B cell (primary cell): Measurements from ENCODE around the gene LSMEM2. TPM values are rescaled to one million over a fixed set of nuclear protein-coding genes. Genes with fewer than 3 reads are reported as not detected.
A peak's percentile ranks its signal among the peaks of the same experiment; 100 is the strongest.

ENCODE experiments used
- ATAC-seq: fragments of 200-7000 bp; cut with Tn5 transposase; one replicate; pipeline ENCODE4 v1.10.0; 2021; ENCODE audit warnings: low read depth, mild to moderate bottlenecking, moderate number of reproducible peaks, moderate library complexity
- CTCF ChIA-PET: fragments of 350-600 bp; sonication (Branson Sonifier 250); formaldehyde crosslinking; loops from one replicate; lab custom pipeline; 2021; ENCODE audit warnings: antibody characterized with exemption, inconsistent platforms; lab: Charles Lee
- POLR2A ChIA-PET: fragments of 350-600 bp; sonication (Branson Sonifier 250); formaldehyde crosslinking; loops from one replicate; lab custom pipeline; 2021; ENCODE audit warnings: antibody characterized with exemption; lab: Charles Lee
- DNase-seq: peaks from one replicate; pipeline ENCODE4 v3.0.0; 2013
- H2AFZ ChIP-seq: 2 replicates; pipeline ENCODE4 v1.6.1; 2012; ENCODE audit warnings: mild to moderate bottlenecking, low read depth, low read length; ENCODE audit not compliant: insufficient read depth, poor library complexity, severe bottlenecking
- H3K27ac ChIP-seq, 2 donors: 1 replicate in 1 of 2; 2 replicates in 1 of 2; pipeline ENCODE4 v1.5.1; 2012 to 2013; ENCODE audit warnings: low read length in 2 of 2, mild to moderate bottlenecking in 2 of 2, moderate library complexity in 1 of 2
- H3K27me3 ChIP-seq, 4 experiments: fragments of 200-600 bp in 1 of 4; sonication (generic) in 1 of 4; replicated peaks in 1 of 4; 1 replicate in 2 of 4; 2 replicates in 2 of 4; pipeline versions ENCODE4 v1.6.1 to v1.7.0; 2013 to 2016; ENCODE audit warnings: low read length in 3 of 4, mild to moderate bottlenecking in 2 of 4, mixed read lengths in 1 of 4, moderate library complexity in 1 of 4; ENCODE audit not compliant: insufficient read depth in 4 of 4, control insufficient read depth in 3 of 4; ENCODE audit errors: control extremely low read depth in 1 of 4
- H3K36me3 ChIP-seq, 2 experiments: replicated peaks in 1 of 2; 1 replicate in 1 of 2; 2 replicates in 1 of 2; pipeline versions ENCODE4 v1.6.1 to v1.7.1; 2013; ENCODE audit warnings: low read length in 1 of 2; ENCODE audit not compliant: insufficient read depth in 2 of 2, control insufficient read depth in 1 of 2; ENCODE audit errors: control extremely low read depth in 1 of 2, extremely low read depth in 1 of 2
- H3K4me1 ChIP-seq, 2 donors: fragments of 200-600 bp in 1 of 2; sonication (generic) in 1 of 2; 1 replicate in 1 of 2; 2 replicates in 1 of 2; pipeline versions ENCODE4 v1.5.1 to v1.6.1; 2013 to 2017; ENCODE audit warnings: low read length in 2 of 2; ENCODE audit not compliant: control insufficient read depth in 2 of 2, insufficient read depth in 2 of 2
- H3K4me2 ChIP-seq: replicated peaks from 2 replicates; pipeline ENCODE3; 2012; ENCODE audit warnings: mild to moderate bottlenecking, low read depth, low read length; ENCODE audit not compliant: poor library complexity, severe bottlenecking
- H3K4me3 ChIP-seq, 5 experiments: fragments of 200-600 bp in 1 of 5; sonication (generic) in 1 of 5; 1 replicate in 3 of 5; 2 replicates in 2 of 5; pipeline versions ENCODE4 v1.5.1 to v1.7.0; 2011 to 2016; ENCODE audit warnings: low read length in 4 of 5, mild to moderate bottlenecking in 4 of 5, low read depth in 2 of 5, control low read depth in 1 of 5, moderate library complexity in 1 of 5; ENCODE audit not compliant: insufficient read depth in 1 of 5; ENCODE audit errors: control extremely low read depth in 1 of 5, extremely low read depth in 1 of 5
- H3K79me2 ChIP-seq: fragments of 200-600 bp; sonication (generic); one replicate; pipeline ENCODE4 v1.6.0; 2016; ENCODE audit warnings: low read length; ENCODE audit not compliant: control insufficient read depth, insufficient read depth
- H3K9ac ChIP-seq: fragments of 200-600 bp; sonication (generic); 2 replicates; pipeline ENCODE4 v1.6.1; 2017; ENCODE audit warnings: mild to moderate bottlenecking, low read length, moderate library complexity
- H3K9me3 ChIP-seq, 3 donors: one replicate each; pipeline versions ENCODE4 v1.6.1 to v1.7.1; 2013; ENCODE audit warnings: low read length in 2 of 3; ENCODE audit not compliant: control insufficient read depth in 2 of 3, insufficient read depth in 1 of 3; ENCODE audit errors: control extremely low read depth in 1 of 3
- H4K20me1 ChIP-seq: 2 replicates; pipeline ENCODE4 v1.6.0; 2012; ENCODE audit warnings: mild to moderate bottlenecking, low read length; ENCODE audit not compliant: insufficient read depth, control insufficient read depth, poor library complexity, severe bottlenecking
- H3K27ac Mint-ChIP-seq: one replicate; pipeline ENCODE4 v1.8.0; 2021; ENCODE audit warnings: mixed read lengths
- H3K27me3 Mint-ChIP-seq: one replicate; pipeline ENCODE4 v1.8.0; 2021; ENCODE audit warnings: mixed read lengths
- H3K4me1 Mint-ChIP-seq: one replicate; pipeline ENCODE4 v1.8.0; 2021; ENCODE audit warnings: mixed read lengths
- H3K4me3 Mint-ChIP-seq: one replicate; pipeline ENCODE4 v1.8.0; 2021; ENCODE audit warnings: mixed read lengths
- H3K9me3 Mint-ChIP-seq: one replicate; pipeline ENCODE4 v1.8.0; 2022; ENCODE audit warnings: mixed read lengths; ENCODE audit not compliant: insufficient read depth
- EZH2 ChIP-seq: IDR thresholded peaks from 2 replicates; pipeline ENCODE4 v1.6.1; 2012; ENCODE audit warnings: borderline replicate concordance, low read depth, mild to moderate bottlenecking, moderate library complexity, low read length; ENCODE audit not compliant: insufficient read depth, poor library complexity, severe bottlenecking
- WGBS: methylation state at CpG from one replicate; pipeline ENCODE4 v1.1.5; 2013; ENCODE audit warnings: missing lambda C conversion rate; ENCODE audit not compliant: insufficient coverage; 5-methylcytosine and 5-hydroxymethylcytosine counted together
- intact Hi-C: fragments of 100-400 bp; cut with micrococcal nuclease; formaldehyde crosslinking; loops from one replicate; pipeline ENCODE4 v1.10.0; 2022
- polyA plus RNA-seq: library from polyadenylated mRNA; depleted of rRNA; stranded (reverse); fragments of >200 nt; gene quantifications from 2 replicates; pipeline ENCODE4 v1.2.3, GENCODE V29; 2012
- total RNA-seq, 2 donors: library from RNA; stranded (reverse); fragments of 120-200 nt in 1 of 2; gene quantifications; 1 replicate in 1 of 2; 2 replicates in 1 of 2; pipeline versions ENCODE4 v1.2.3 to v1.2.4, GENCODE V29; 2013 to 2022
- TF ChIP-seq, protein P1 (sequence below): fragments of 200-600 bp; IDR thresholded peaks from one replicate; pipeline ENCODE4 v1.8.0; 2022; ENCODE audit warnings: antibody characterized with exemption, mild to moderate bottlenecking

The LSMEM2 gene
- total and polyA plus RNA-seq, 2 donors (not counting 1 experiment from before 2014, with no cell fraction given), result not detected

DNA sequence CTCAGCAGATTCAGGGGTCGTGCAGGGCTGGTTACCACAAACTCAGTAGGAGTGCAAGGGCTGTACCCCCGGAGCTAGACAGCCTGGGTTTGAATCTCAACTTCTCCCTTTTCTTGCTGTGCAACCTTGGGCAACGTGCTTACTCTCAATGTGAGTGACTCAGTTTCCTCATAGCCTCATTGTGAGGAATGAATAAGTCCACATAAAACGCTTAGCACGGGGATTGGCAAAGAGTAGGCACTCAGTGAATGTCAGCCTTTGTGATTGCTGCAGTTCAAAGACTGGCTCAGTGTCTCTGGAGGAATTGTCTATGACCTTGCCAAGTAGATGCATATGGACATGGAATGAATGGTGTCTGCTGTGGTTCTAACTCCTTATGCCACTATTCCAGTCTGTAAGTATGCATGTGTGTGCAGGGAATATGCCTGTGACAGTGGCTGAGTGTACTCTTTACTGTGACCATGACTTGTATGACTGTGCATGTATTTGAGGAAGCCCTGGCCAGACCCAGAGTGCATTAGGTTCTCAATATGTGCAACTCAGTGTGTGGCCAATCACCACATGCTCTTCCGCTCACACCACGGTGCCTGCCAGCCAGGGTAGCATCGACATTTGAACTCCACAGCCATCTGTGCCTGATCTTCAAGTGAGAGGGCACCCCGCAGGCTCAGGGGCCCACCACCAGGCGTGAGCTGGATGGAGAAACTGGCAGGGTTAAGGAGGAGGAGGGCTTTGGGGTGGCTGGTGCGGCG is 21.2 kb downstream of the LSMEM2 start:
- H3K4me2 ChIP-seq, result peak overlapping the region; percentile 82
- H3K79me2 ChIP-seq, result peaks cover 13% of the 10 kb centered on the region
- POLR2A ChIA-PET, result interaction anchor here (0.5 to 2.5 kb wide), 14 partner anchors 9 to 1293 kb away, joined by 3 to 27 read pairs (median 4); partner anchors contain the start of genes CYB561D2, GNAI2, HYAL2 and NPRL2
- DNase-seq, result peak; percentile 43
- intact Hi-C loops, result loop anchor here (1.0 to 10.0 kb wide), 7 partner anchors 21 to 1085 kb away; partner anchors contain the start of genes GNAI2, MANF, RBM6 and TMEM115
- no peaks in the 10 kb centered on the region for H4K20me1 ChIP-seq
- H3K4me1 ChIP-seq, result peaks cover 18 to 29% of the 10 kb centered on the region in 2 donors
- H3K9ac ChIP-seq, result peak overlapping the region; percentile 66
- peaks cover 0 to 4% of the 10 kb centered on the region in 2 experiments for H3K36me3 ChIP-seq
- Mint-ChIP-seq H3K9me3 (no peaks in the 10 kb centered on the region), H3K27ac (peak overlapping the region; percentile 100), H3K27me3 (no peaks in the 10 kb centered on the region), H3K4me3 (peak overlapping the region; percentile 100), H3K4me1 (peaks cover 39% of the 10 kb centered on the region)
- CTCF ChIA-PET, result interaction anchor here (0.5 to 3.2 kb wide), 8 partner anchors 11 to 106 kb away, joined by 3 to 28 read pairs (median 7); partner anchors contain the start of genes CYB561D2, HYAL2, NPRL2 and TUSC2
- TF ChIP-seq, protein P1, sequence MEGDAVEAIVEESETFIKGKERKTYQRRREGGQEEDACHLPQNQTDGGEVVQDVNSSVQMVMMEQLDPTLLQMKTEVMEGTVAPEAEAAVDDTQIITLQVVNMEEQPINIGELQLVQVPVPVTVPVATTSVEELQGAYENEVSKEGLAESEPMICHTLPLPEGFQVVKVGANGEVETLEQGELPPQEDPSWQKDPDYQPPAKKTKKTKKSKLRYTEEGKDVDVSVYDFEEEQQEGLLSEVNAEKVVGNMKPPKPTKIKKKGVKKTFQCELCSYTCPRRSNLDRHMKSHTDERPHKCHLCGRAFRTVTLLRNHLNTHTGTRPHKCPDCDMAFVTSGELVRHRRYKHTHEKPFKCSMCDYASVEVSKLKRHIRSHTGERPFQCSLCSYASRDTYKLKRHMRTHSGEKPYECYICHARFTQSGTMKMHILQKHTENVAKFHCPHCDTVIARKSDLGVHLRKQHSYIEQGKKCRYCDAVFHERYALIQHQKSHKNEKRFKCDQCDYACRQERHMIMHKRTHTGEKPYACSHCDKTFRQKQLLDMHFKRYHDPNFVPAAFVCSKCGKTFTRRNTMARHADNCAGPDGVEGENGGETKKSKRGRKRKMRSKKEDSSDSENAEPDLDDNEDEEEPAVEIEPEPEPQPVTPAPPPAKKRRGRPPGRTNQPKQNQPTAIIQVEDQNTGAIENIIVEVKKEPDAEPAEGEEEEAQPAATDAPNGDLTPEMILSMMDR, result no peak
- TF ChIP-seq EZH2, result no peak
- H3K4me3 ChIP-seq, result peak overlapping the region; percentile 51 to 88 (median 63)
- peak overlapping the region; percentile 79 for H2AFZ ChIP-seq
- peak overlapping the region; percentile 73 to 84 for H3K27ac ChIP-seq
- 63% methylated on average over 11 of the region's 12 CpGs for WGBS
- no peaks in the 10 kb centered on the region for H3K9me3 ChIP-seq
- ATAC-seq, result no peak
- H3K27me3 ChIP-seq, result no peaks in the 10 kb centered on the region
